RKO (cell line): Measurements from ENCODE around the gene SLC13A4.
A peak's percentile ranks its signal among the peaks of the same experiment; 100 is the strongest.
"Not testable (repeated sequence)": the region's sequence is repeated elsewhere in the genome, so short reads cannot be mapped to it uniquely, and the experiment has no call there.

Source experiments
- DNase-seq: peaks from one replicate; pipeline ENCODE4 v3.0.0-alpha.2; 2016; ENCODE audit warnings: low spot score

The SLC13A4 gene

GRCh38 chr7:135748770-135749169 lies 20.8 kb upstream of the SLC13A4 start, which contains the start of gene FAM180A:
Gene FAM180A (minus strand): TSS chr7:135748813. CDS start chr7:135748580, 233 bp downstream.
- DNase-seq, result no peak

- DNase-seq, result no peak
Measured at GRCh38 chr7:135747366-135747765, 19.4 kb upstream of the SLC13A4 start.

- peak; percentile 99 for DNase-seq
Measured at GRCh38 chr7:135745703-135746312, 17.8 kb upstream of the SLC13A4 start.

DNA sequence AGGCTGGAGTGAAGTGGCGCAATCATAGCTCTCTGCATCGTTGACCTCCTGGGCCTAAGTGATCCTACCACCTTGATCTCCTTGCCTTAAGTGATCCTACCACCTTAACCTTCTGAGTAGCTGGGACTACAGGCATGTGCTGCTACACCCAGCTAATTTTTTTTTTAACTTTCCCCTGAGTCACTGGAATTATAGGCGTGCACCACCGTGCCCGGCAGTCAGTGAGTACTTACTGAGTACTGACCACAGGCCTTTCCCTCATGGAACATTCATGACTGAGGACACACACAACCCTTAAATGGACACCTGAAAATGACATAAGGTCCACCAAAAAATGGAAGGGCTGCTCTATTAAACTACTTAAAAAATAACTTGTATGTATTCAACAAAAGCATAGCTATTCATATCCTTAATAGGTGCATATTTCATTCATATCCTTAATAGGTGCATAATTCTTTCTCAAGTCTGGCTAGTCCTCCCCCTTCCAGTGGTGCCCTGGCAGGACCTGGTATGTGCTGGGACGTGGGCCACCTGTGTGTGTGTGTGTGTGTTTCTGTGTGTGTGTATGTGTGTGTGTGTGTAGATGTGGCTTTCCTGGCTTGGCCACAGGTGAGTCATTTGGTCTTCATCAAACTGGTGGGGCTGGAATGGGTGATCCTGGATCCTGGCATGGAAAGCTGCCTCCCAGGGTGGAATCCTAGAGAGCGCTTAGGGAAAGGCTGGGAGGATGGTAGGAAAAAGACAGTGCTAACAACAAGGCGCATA lies 17.1 kb upstream of the SLC13A4 start:
- peak; percentile 46 for DNase-seq

GRCh38 chr7:135743907-135744731 lies 16.1 kb upstream of the SLC13A4 start:
- DNase-seq, result no peak

- no peak for DNase-seq
Measured at GRCh38 chr7:135742371-135742770, 14.4 kb upstream of the SLC13A4 start.

DNA sequence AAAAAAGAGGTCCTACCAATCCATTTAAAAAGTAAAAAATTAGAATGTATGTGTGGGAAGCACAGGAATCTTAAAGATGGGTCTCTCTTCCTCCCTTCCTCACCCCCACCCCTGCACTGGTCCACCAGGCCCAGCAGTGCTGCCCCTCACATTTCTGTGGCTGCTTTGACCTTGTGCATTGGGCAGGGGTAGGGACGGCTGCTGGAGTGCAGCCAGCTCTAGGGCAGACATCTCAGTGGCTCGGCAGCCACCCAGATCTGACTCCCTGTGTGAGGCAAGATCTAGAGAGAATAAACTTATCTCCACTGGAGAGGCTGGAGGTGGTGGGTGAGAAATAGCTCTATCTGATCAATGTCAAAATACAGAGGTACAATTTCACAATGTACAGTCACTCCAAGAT lies 13.9 kb upstream of the SLC13A4 start:
- no peak for DNase-seq

GRCh38 chr7:135740889-135741288 lies 12.9 kb upstream of the SLC13A4 start:
- DNase-seq, result no peak

DNA sequence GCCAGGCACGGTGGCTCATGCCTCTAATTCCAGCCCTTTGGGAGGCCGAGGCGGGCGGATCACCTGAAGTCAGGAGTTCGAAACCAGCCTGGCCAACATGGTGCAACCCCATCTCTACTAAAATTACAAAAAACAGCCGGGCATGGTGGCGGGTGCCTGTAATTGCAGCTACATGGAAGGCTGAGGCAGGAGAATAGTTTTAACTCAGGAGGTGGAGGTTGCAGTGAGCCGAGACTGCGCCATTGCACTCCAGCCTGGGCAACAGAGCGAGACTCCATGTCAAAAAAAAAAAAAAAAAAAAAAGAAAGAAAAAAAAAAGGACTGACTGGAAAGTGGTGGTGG lies 9.3 kb upstream of the SLC13A4 start:
- not testable (repeated sequence) for DNase-seq

GRCh38 chr7:135736586-135737305 lies 8.8 kb upstream of the SLC13A4 start:
- no peak for DNase-seq

GRCh38 chr7:135734343-135734689 lies 6.3 kb upstream of the SLC13A4 start:
- no peak for DNase-seq

GRCh38 chr7:135733603-135734342 lies 5.8 kb upstream of the SLC13A4 start:
- DNase-seq, result no peak

- DNase-seq, result no peak
Measured at GRCh38 chr7:135731131-135731530, 3.1 kb upstream of the SLC13A4 start.

DNA sequence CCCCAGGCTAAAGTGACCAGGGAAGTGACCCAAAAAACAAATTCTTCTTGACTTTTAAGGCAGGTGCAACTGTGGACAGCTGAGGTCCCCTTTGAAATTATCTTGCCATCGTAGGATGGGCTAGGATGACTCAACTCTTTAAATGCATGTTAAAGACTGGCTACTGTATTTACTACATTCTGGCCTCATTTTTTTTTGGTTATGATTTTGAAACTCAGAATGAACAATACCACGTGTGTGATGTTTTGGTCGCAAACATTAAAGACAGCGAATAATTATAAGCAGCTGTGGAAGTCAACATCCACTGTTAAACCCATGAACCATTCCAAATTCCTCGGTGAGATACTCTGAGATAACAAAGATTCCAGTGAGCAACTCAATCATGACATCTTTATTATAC lies 1.2 kb upstream of the SLC13A4 start:
- no peak for DNase-seq

- DNase-seq, result no peak
Measured at GRCh38 chr7:135726911-135727673, 894 bp downstream of the SLC13A4 start.

DNA sequence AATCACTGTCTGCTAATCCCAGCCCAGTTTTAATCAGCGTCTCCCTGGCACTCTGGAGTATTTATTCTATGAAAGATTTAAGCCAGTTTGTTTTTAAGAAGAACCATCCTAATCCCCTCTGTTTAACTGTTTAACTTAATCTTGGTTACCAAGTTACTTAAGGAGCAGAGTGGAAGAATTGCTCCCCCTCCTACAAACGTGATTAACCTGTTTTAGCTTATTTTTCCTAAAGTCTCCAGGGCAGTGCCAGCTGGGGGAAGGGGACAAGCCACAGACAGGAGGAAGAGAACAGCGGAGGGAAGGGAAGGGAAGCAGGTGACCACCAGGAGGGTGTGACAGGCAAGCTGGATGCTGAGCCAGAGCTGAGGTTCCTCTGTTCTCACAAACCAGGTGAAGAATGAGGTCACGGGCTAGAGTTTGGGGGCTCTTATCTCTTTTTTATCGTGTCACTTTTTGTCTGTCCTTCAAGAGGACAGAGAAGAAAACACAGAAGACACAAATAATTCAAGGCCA lies 1.7 kb downstream of the SLC13A4 start:
- no peak for DNase-seq

GRCh38 chr7:135723411-135723810 lies 4.6 kb downstream of the SLC13A4 start:
- DNase-seq, result no peak

GRCh38 chr7:135721198-135721820 lies 6.7 kb downstream of the SLC13A4 start:
- DNase-seq, result no peak

- no peak for DNase-seq
Measured at GRCh38 chr7:135719688-135720087, 8.3 kb downstream of the SLC13A4 start.

GRCh38 chr7:135718794-135719437 lies 9.1 kb downstream of the SLC13A4 start:
- DNase-seq, result no peak
